Measurements from ENCODE around the gene DEK. TPM values are rescaled to one million over a fixed set of nuclear protein-coding genes. Genes with fewer than 3 reads are reported as not detected.
A peak's percentile ranks its signal among the peaks of the same experiment; 100 is the strongest.

The DEK gene
- total RNA-seq, 1 donor from 2014 or later, result 197 TPM

DNA sequence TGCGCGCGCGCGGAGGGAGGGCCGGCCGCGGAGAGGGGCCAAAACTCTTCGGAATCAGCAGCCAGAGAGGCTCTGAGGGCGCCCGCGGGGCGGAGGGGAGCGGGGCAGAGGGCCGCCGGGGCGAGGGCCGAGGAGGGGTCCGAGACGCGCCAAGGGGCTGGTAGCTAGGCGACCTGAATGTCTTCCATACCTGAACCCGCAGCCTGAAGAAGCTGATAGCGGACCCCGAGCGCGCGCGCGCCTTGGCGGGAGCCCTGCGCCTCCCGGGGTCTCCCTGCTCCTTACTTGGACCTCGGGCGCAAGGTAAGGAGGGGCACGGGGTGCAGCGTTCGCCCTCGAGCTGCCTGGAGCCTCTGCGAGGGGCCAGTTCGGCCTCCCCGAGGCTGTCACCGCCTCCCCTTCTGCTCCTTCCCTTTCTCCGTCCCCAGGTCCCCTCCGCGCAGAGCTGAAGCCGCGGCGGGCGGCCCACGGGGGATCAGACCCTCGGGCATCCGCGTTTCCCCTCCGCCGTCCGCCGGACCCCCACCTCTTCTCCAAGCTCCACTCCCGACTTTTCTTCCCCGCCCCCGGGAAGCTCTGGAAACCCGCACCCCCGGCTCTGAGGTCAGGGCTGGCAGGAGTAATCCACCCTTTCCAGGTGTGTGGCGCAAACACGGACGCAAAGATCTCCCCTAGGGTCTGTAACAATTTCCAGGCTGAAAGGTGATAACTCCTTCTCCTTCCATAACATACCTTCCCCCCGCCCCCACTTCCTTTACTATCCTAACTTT, 13.1 kb upstream of the DEK start:
- peak overlapping the region; percentile 58 for H3K4me3 ChIP-seq (ENCODE audit: low read depth, low read length)
- TF ChIP-seq, protein P1, sequence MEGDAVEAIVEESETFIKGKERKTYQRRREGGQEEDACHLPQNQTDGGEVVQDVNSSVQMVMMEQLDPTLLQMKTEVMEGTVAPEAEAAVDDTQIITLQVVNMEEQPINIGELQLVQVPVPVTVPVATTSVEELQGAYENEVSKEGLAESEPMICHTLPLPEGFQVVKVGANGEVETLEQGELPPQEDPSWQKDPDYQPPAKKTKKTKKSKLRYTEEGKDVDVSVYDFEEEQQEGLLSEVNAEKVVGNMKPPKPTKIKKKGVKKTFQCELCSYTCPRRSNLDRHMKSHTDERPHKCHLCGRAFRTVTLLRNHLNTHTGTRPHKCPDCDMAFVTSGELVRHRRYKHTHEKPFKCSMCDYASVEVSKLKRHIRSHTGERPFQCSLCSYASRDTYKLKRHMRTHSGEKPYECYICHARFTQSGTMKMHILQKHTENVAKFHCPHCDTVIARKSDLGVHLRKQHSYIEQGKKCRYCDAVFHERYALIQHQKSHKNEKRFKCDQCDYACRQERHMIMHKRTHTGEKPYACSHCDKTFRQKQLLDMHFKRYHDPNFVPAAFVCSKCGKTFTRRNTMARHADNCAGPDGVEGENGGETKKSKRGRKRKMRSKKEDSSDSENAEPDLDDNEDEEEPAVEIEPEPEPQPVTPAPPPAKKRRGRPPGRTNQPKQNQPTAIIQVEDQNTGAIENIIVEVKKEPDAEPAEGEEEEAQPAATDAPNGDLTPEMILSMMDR (conservative IDR thresholded peaks at IDR 0.05; ENCODE audit: low read depth, low read length), result no peak
- no peak for DNase-seq (ENCODE audit: low read depth)

DNA sequence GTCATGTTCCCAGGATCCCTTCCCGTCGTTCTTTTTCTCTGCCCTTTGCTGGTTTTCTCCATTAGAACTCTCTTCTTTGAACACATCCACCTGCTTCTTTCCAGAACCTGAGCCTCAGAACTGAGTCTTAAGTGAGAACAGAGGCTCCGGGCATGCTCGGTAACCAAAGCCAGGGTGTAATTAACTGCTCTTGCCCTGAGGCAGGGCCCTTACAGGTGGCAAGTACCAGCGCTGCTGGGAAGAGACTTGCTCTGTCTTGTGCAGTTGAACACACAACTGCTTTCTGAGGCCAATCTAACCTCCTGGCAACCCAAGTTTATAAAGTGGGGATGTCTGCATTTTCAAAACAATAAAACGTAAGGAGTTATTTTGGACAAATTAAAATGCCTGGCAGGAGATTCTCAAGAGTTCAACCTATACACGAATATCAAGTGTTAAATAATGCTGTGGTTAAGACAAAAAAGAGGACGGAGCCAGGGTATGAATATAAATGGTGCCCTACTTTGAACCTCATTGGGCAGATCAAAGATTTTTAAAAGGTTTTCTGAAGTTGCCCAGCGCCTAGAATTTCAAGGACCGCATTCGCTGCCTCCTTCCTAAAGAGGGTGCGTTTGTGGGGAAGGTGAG, 12.4 kb upstream of the DEK start:
- peak overlapping the region; percentile 58 for H3K4me3 ChIP-seq (ENCODE audit: low read depth, low read length)
- TF ChIP-seq, protein P1 (conservative IDR thresholded peaks at IDR 0.05; ENCODE audit: low read depth, low read length), result no peak
- DNase-seq (ENCODE audit: low read depth), result no peak

DNA sequence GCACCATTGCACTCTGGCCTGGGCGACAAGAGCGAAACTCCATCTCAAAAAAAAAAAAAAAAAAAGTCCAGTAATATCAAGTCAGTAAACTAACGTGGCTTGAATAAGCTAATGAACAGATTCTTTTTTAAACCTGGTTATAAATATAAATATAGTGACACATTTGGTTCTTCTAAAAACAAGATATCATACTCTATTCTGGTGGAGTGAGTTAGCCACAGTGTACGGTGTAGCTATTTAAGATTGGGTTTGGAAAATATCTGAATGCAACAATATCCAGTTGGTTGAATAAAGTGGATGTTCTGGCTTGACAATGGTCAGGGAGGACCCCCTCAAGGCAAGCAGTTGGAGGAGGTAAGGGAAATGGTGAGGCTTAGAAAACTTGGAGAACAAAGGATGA, 5.9 kb upstream of the DEK start:
- TF ChIP-seq, protein P1 (conservative IDR thresholded peaks at IDR 0.05; ENCODE audit: low read depth, low read length), result no peak
- DNase-seq (ENCODE audit: low read depth), result no peak
- H3K4me3 ChIP-seq (ENCODE audit: low read depth, low read length), result no peak overlapping the region

DNA sequence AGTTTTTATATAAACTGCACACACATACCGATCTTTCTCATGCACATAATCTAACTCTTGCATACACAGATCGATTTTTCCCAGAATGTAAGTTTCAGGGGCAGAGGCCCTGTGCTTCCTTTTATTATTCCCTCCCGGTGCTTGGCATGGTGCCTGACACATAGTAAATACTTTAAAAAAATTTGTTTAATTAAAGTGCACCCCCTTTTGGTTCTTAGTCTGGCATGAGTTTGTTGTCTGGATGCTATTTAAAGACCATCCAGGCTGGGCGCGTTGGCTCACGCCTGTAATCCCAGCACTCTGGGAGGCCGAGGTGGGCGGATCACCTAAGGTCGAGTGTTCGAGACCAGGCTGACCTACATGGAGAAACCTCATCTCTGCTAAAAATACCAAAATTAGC, 5.4 kb upstream of the DEK start:
- H3K4me3 ChIP-seq (ENCODE audit: low read depth, low read length), result no peak overlapping the region
- DNase-seq (ENCODE audit: low read depth), result no peak
- TF ChIP-seq, protein P1 (conservative IDR thresholded peaks at IDR 0.05; ENCODE audit: low read depth, low read length), result no peak

GRCh38 chr6:18269253-18269652, 4.9 kb upstream of the DEK start:
- H3K4me3 ChIP-seq (ENCODE audit: low read depth, low read length), result no peak overlapping the region
- TF ChIP-seq, protein P1 (conservative IDR thresholded peaks at IDR 0.05; ENCODE audit: low read depth, low read length), result no peak
- no peak for DNase-seq (ENCODE audit: low read depth)

DNA sequence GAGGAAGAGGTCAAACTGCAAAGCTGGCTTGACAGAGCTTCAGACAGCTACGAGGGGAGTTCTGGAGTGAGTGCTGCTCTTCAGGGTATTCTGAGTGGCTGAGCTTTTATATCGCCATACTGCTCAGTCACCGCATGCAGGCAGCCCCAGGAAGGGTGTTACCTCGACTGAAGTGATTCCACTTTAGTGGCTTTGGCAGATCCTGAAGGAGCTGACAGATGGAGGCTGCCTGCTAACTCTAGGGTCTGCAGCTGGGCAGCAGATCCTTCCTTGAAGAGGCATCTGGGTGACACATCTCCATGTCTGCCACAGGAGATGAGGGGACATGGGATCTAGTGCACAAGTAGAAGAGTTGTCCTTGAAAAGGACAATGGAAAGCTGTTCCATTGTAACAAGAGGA, 3.7 kb upstream of the DEK start:
- no peak for DNase-seq (ENCODE audit: low read depth)
- no peak overlapping the region for H3K4me3 ChIP-seq (ENCODE audit: low read depth, low read length)
- TF ChIP-seq, protein P1 (conservative IDR thresholded peaks at IDR 0.05; ENCODE audit: low read depth, low read length), result no peak

- no peak for DNase-seq (ENCODE audit: low read depth)
- TF ChIP-seq, protein P1 (conservative IDR thresholded peaks at IDR 0.05; ENCODE audit: low read depth, low read length), result no peak
- H3K4me3 ChIP-seq (ENCODE audit: low read depth, low read length), result no peak overlapping the region
Measured at GRCh38 chr6:18266523-18266912, 2.2 kb upstream of the DEK start.
